GM12892 (cell line): ENCODE measurements around the gene WNT7B.

Experiments used
- POLR2A ChIP-seq: IDR thresholded peaks from 2 replicates; pipeline ENCODE4 v1.6.1; 2011; ENCODE audit warnings: low read depth, low read length, control low read depth
- POLR2AphosphoS5 ChIP-seq: IDR thresholded peaks from 2 replicates; pipeline ENCODE4 v1.6.1; 2011; ENCODE audit warnings: low read depth, low read length, control low read depth

- TF ChIP-seq POLR2A (no peak), POLR2AphosphoS5 (no peak)
These were observed 50.5 kb downstream of the WNT7B start for GRCh38 chr22:45926433-45926832.
